ENCODE measurements around the gene CREBZF. TPM values are rescaled to one million over a fixed set of nuclear protein-coding genes. Genes with fewer than 3 reads are reported as not detected.

CREBZF gene
- total RNA-seq, 2 experiments from 2014 or later: 82.1 to 120 TPM

Other genes with a start within 250 kb of the CREBZF start
- gene DLG2, start 37.8 kb downstream of the CREBZF start, total RNA-seq (2014; rRNA removed; shearing (Covaris generic)): 6.1 and 6.9 TPM in 2 replicates
- 8.0 and 8.2 TPM in 2 replicates for gene DLG2, start 37.8 kb downstream of the CREBZF start, total RNA-seq (2022)
- gene TMEM126B, start 36.5 kb downstream of the CREBZF start, total RNA-seq (2014; rRNA removed; shearing (Covaris generic)): 45.4 and 47.4 TPM in 2 replicates
- gene TMEM126B, start 36.5 kb downstream of the CREBZF start, total RNA-seq (2022): 61.1 and 63.2 TPM in 2 replicates
- 16.8 and 16.9 TPM in 2 replicates for gene TMEM126A, start 17.2 kb downstream of the CREBZF start, total RNA-seq (2014; rRNA removed; shearing (Covaris generic))
- 25.6 and 25.7 TPM in 2 replicates for gene TMEM126A, start 17.2 kb downstream of the CREBZF start, total RNA-seq (2022)
- gene CCDC89, start 21.1 kb upstream of the CREBZF start, total RNA-seq (2014; rRNA removed; shearing (Covaris generic)): not detected in 2 replicates
- gene CCDC89, start 21.1 kb upstream of the CREBZF start, total RNA-seq (2022): 0.23 TPM in 1 of 2 replicates, not detected in the other
- gene SYTL2, start 146.0 kb upstream of the CREBZF start, total RNA-seq (2014; rRNA removed; shearing (Covaris generic)): 1.6 and 2.6 TPM in 2 replicates
- 5.1 and 7.3 TPM in 2 replicates for gene SYTL2, start 146.0 kb upstream of the CREBZF start, total RNA-seq (2022)
- gene CCDC83, start 190.3 kb upstream of the CREBZF start, total RNA-seq (2014; rRNA removed; shearing (Covaris generic)): not detected in 2 replicates
- gene CCDC83, start 190.3 kb upstream of the CREBZF start, total RNA-seq (2022): not detected in 2 replicates